Measurements from ENCODE around the gene NR0B2. TPM values are rescaled to one million over a fixed set of nuclear protein-coding genes. Genes with fewer than 3 reads are reported as not detected.

NR0B2 gene
- total and polyA plus RNA-seq, 2 experiments from 2014 or later, result 39.1 to 68.1 TPM

GRCh38 chr1:26922431-26922729, 8.6 kb upstream of the NR0B2 start:
- H2AFZ ChIP-seq, result no peak overlapping the region
- H4K20me1 ChIP-seq (ENCODE audit: insufficient read depth, poor library complexity, severe bottlenecking), result no peaks in the 10 kb centered on the region
- H3K79me2 ChIP-seq, result peaks cover 48% of the 10 kb centered on the region
- no peaks in the 10 kb centered on the region for H3K9me3 ChIP-seq (ENCODE audit: low read depth)
- H3K36me3 ChIP-seq (replicated peaks; ENCODE audit: insufficient read depth, low read depth), result no peaks in the 10 kb centered on the region
- H3K4me2 ChIP-seq, result peak overlapping the region; percentile 84
- no peak for DNase-seq (ENCODE audit: low spot score)
- no peaks in the 10 kb centered on the region for H3K27me3 ChIP-seq
- WGBS (ENCODE audit: low lambda C conversion rate, missing lambda C conversion rate), result 47% methylated on average over 6 of the region's 6 CpGs
- TF ChIP-seq EZH2 (IDR thresholded peaks at IDR 0.05; ENCODE audit: borderline replicate concordance) (no peak), EZH2phosphoT487 (IDR thresholded peaks at IDR 0.05; ENCODE audit: low read depth, severe bottlenecking, unreplicated experiment) (no peak), CTCF (IDR thresholded peaks at IDR 0.05; ENCODE audit: poor library complexity) (no peak)
- H3K9me2 ChIP-seq (replicated peaks; ENCODE audit: insufficient read depth), result no peaks in the 10 kb centered on the region
- H3K4me1 ChIP-seq (ENCODE audit: insufficient read depth), result peaks cover 7% of the 10 kb centered on the region
- H3K4me3 ChIP-seq, result peak overlapping the region; percentile 21
- peak overlapping the region; percentile 72 for H3K27ac ChIP-seq

GRCh38 chr1:26921540-26922430, 8.0 kb upstream of the NR0B2 start, which contains the start of gene NUDC:
Gene NUDC (plus strand): TSS chr1:26921743. CDS start chr1:26921849, 106 bp downstream.
- no peaks in the 10 kb centered on the region for H3K9me3 ChIP-seq (ENCODE audit: low read depth)
- WGBS (ENCODE audit: low lambda C conversion rate, missing lambda C conversion rate), result 3% methylated on average over 72 of the region's 83 CpGs
- peak within 1 kb of the TSS; percentile 21 for H3K4me3 ChIP-seq
- peak within 1 kb of the TSS; percentile 84 for H3K4me2 ChIP-seq
- TF ChIP-seq EZH2phosphoT487 (IDR thresholded peaks at IDR 0.05; ENCODE audit: low read depth, severe bottlenecking, unreplicated experiment) (no peak), CTCF (IDR thresholded peaks at IDR 0.05; ENCODE audit: poor library complexity) (no peak), EZH2 (IDR thresholded peaks at IDR 0.05; ENCODE audit: borderline replicate concordance) (no peak)
- H4K20me1 ChIP-seq (ENCODE audit: insufficient read depth, poor library complexity, severe bottlenecking), result no peaks in the 10 kb centered on the region
- H2AFZ ChIP-seq, result peak within 1 kb of the TSS; percentile 26
- H3K79me2 ChIP-seq, result peaks cover 46% of the 10 kb centered on the region
- H3K4me1 ChIP-seq (ENCODE audit: insufficient read depth), result peaks cover 7% of the 10 kb centered on the region
- no peaks in the 10 kb centered on the region for H3K27me3 ChIP-seq
- DNase-seq (ENCODE audit: low spot score), result peak; percentile 98
- peak within 1 kb of the TSS; percentile 72 for H3K27ac ChIP-seq
- no peaks in the 10 kb centered on the region for H3K36me3 ChIP-seq (replicated peaks; ENCODE audit: insufficient read depth, low read depth)
- H3K9me2 ChIP-seq (replicated peaks; ENCODE audit: insufficient read depth), result no peaks in the 10 kb centered on the region

- H3K9me2 ChIP-seq (replicated peaks; ENCODE audit: insufficient read depth), result no peaks in the 10 kb centered on the region
- H3K4me3 ChIP-seq, result no peak overlapping the region
- H3K4me2 ChIP-seq, result peak overlapping the region; percentile 65
- H3K79me2 ChIP-seq, result peaks cover 39% of the 10 kb centered on the region
- H3K9me3 ChIP-seq (ENCODE audit: low read depth), result no peaks in the 10 kb centered on the region
- 31% methylated on average over 7 of the region's 7 CpGs for whole genome bisulfite sequencing (ENCODE audit: low lambda C conversion rate, missing lambda C conversion rate)
- peak overlapping the region; percentile 26 for H2AFZ ChIP-seq
- DNase-seq (ENCODE audit: low spot score), result no peak
- peaks cover 7% of the 10 kb centered on the region for H3K4me1 ChIP-seq (ENCODE audit: insufficient read depth)
- H4K20me1 ChIP-seq (ENCODE audit: insufficient read depth, poor library complexity, severe bottlenecking), result no peaks in the 10 kb centered on the region
- no peak overlapping the region for H3K27ac ChIP-seq
- TF ChIP-seq EZH2 (IDR thresholded peaks at IDR 0.05; ENCODE audit: borderline replicate concordance) (no peak), EZH2phosphoT487 (IDR thresholded peaks at IDR 0.05; ENCODE audit: low read depth, severe bottlenecking, unreplicated experiment) (no peak), CTCF (IDR thresholded peaks at IDR 0.05; ENCODE audit: poor library complexity) (no peak)
- no peaks in the 10 kb centered on the region for H3K27me3 ChIP-seq
- no peaks in the 10 kb centered on the region for H3K36me3 ChIP-seq (replicated peaks; ENCODE audit: insufficient read depth, low read depth)
Measured at GRCh38 chr1:26921126-26921539, 7.4 kb upstream of the NR0B2 start.

Data from hepatocyte (in vitro differentiated cells).